GM12878 (cell line): ENCODE measurements around the gene COL6A1. TPM values are rescaled to one million over a fixed set of nuclear protein-coding genes. Genes with fewer than 3 reads are reported as not detected.

Source experiments
- ATAC-seq: fragments of 200-7000 bp; cut with Tn5 transposase; 3 replicates; pipeline ENCODE4 v1.9.1; 2020; ENCODE audit warnings: mild to moderate bottlenecking, moderate library complexity
- BruUV-seq: library from RNA; stranded (reverse); fragments of 400-500 nt; replicated peaks from 2 replicates; lab custom pipeline; 2021; lab: Mats Ljungman, UMichigan
- CTCF ChIA-PET: fragments of 300-600 bp; sonication (Branson Sonifier 250); formaldehyde crosslinking; extraction: SDS; loops from one replicate; lab custom pipeline; 2021; ENCODE audit warnings: inconsistent platforms; lab: Yijun Ruan, JAX
- POLR2A ChIA-PET: fragments of 350-600 bp; formaldehyde crosslinking; extraction: SDS; loops from one replicate; lab custom pipeline; 2021; ENCODE audit warnings: inconsistent platforms; lab: Charles Lee
- RAD21 ChIA-PET: fragments of 300-600 bp; sonication (Branson Sonifier 250); formaldehyde crosslinking; loops from one replicate; lab custom pipeline; 2023; ENCODE audit warnings: antibody characterized with exemption; ENCODE audit not compliant: unreplicated experiment; lab: Charles Lee
- SMC1A ChIA-PET: fragments of 300-600 bp; sonication (Branson Sonifier 250); formaldehyde crosslinking; loops from one replicate; lab custom pipeline; 2023; ENCODE audit not compliant: unreplicated experiment, uncharacterized antibody; lab: Charles Lee
- DNase-seq: peaks from one replicate; pipeline ENCODE4 v3.0.0-alpha.2; 2011; ENCODE audit warnings: low read depth, low spot score
- FAIRE-seq: peaks from 3 replicates; lab custom pipeline; 2011; peaks lifted over from hg19 to GRCh38; lab: Jason Lieb, UNC
- H2AFZ ChIP-seq: 2 replicates; pipeline ENCODE4 v1.6.0; 2011; ENCODE audit warnings: low read depth, low read length, control low read depth; ENCODE audit not compliant: control insufficient read depth
- H3K27ac ChIP-seq: 2 replicates; pipeline ENCODE4 v1.5.1; 2011; ENCODE audit warnings: control low read depth; ENCODE audit not compliant: control insufficient read depth, insufficient read depth
- H3K27me3 ChIP-seq, 2 experiments: replicated peaks in 1 of 2; 2 replicates each; pipeline versions ENCODE4 v1.6.0 to v1.6.1; 2011; ENCODE audit warnings: low read length in 1 of 2; ENCODE audit not compliant: control insufficient read depth in 2 of 2, insufficient read depth in 2 of 2
- H3K36me3 ChIP-seq, 2 experiments: 2 replicates each; pipeline ENCODE4 v1.5.1; 2011; ENCODE audit warnings: low read length in 1 of 2; ENCODE audit not compliant: control insufficient read depth in 2 of 2, insufficient read depth in 2 of 2
- H3K4me1 ChIP-seq: 2 replicates; pipeline ENCODE4 v1.6.1; 2011; ENCODE audit warnings: mild to moderate bottlenecking, low read length, moderate library complexity, mixed read lengths; ENCODE audit not compliant: control insufficient read depth, insufficient read depth
- H3K4me2 ChIP-seq: 2 replicates; pipeline ENCODE4 v1.6.0; 2011; ENCODE audit warnings: control low read depth; ENCODE audit not compliant: control insufficient read depth, insufficient read depth
- H3K4me3 ChIP-seq: fragments of 200-600 bp; sonication (generic); 2 replicates; pipeline ENCODE4 v1.5.1; 2016
- H3K79me2 ChIP-seq: 2 replicates; pipeline ENCODE4 v1.6.0; 2011; ENCODE audit warnings: low read length; ENCODE audit not compliant: control insufficient read depth, insufficient read depth
- H3K9ac ChIP-seq: 2 replicates; pipeline ENCODE4 v1.8.0; 2011; ENCODE audit warnings: low read length, control low read depth, mixed read lengths; ENCODE audit not compliant: control insufficient read depth, insufficient read depth
- H3K9me3 ChIP-seq: replicated peaks from 3 replicates; pipeline ENCODE4 v1.5.1; 2011; ENCODE audit warnings: mild to moderate bottlenecking, low read length; ENCODE audit not compliant: control insufficient read depth, insufficient read depth
- H4K20me1 ChIP-seq: 2 replicates; pipeline ENCODE4 v1.6.0; 2011; ENCODE audit not compliant: control insufficient read depth, insufficient read depth
- CHD2 ChIP-seq: IDR thresholded peaks from 2 replicates; pipeline ENCODE4 v1.6.1; 2011; ENCODE audit warnings: low read depth, low read length, improper control_type of control experiment, borderline replicate concordance
- CREM ChIP-seq: IDR thresholded peaks from 2 replicates; pipeline ENCODE4 v1.6.1; 2014; ENCODE audit warnings: antibody characterized with exemption, low read depth
- IKZF1 ChIP-seq: fragments of 450-650 bp; conservative IDR thresholded peaks from 2 replicates; pipeline ENCODE4 v1.6.1; 2017; ENCODE audit warnings: antibody characterized with exemption, mild to moderate bottlenecking
- NR2C2 ChIP-seq: IDR thresholded peaks from 2 replicates; pipeline ENCODE4 v1.6.1; 2011; ENCODE audit warnings: borderline replicate concordance, low read depth; ENCODE audit not compliant: control insufficient read depth, insufficient read length
- PAX5 ChIP-seq: IDR thresholded peaks from 2 replicates; pipeline ENCODE4 v1.6.1; 2011; ENCODE audit warnings: low read depth, low read length, borderline replicate concordance
- SMAD5 ChIP-seq: IDR thresholded peaks from 2 replicates; pipeline ENCODE4 v1.6.1; 2016; ENCODE audit warnings: antibody characterized with exemption, low read depth
- WGBS: methylation state at CpG from one replicate; pipeline ENCODE4 v1.1.6; 2016; ENCODE audit warnings: low lambda C conversion rate; ENCODE audit not compliant: insufficient replicate concordance, insufficient coverage; ENCODE audit errors: missing lambda C conversion rate; 5-methylcytosine and 5-hydroxymethylcytosine counted together
- in situ Hi-C: fragments of 300-500 bp; cut with MboI; formaldehyde crosslinking; loops from 9 replicates; pipeline ENCODE4 v1.14.3; 2018; ENCODE audit warnings: mixed read lengths
- intact Hi-C: fragments of 100-400 bp; cut with micrococcal nuclease; formaldehyde crosslinking; loops from one replicate; pipeline ENCODE4 v1.14.2; 2022; ENCODE audit not compliant: unreplicated experiment
- polyA plus RNA-seq, 11 experiments: library from polyadenylated mRNA; depleted of rRNA in 4 of 11; unstranded in 6 of 11; stranded (reverse) in 5 of 11; fragments of >200 nt; fragmentation: Nextera tagmentation in 4 of 11; fragmentation: Illumina TruSeq in 1 of 11; extraction: Ambion mirVana in 4 of 11; extraction: Trizol in 1 of 11; gene quantifications; 1 replicate in 1 of 11; 2 replicates in 10 of 11; pipeline versions ENCODE4 v1.2.1 to v1.2.3, GENCODE V29; 2011 to 2016; ENCODE audit warnings: inconsistent platforms in 2 of 11, missing spikeins in 2 of 11, low read depth in 1 of 11
- total RNA-seq, 4 experiments: library from RNA; depleted of rRNA in 3 of 4; stranded (reverse); fragments of >200 nt in 3 of 4; fragmentation: Illumina TruSeq in 1 of 4; extraction: Trizol in 1 of 4; gene quantifications; 2 replicates each; pipeline versions ENCODE4 v1.2.1 to v1.2.3, GENCODE V29; 2013 to 2021
- TF ChIP-seq, protein P1 (sequence below): IDR thresholded peaks from 2 replicates; pipeline ENCODE4 v1.6.1; 2012; ENCODE audit warnings: improper control_type of control experiment, low read depth, low read length; ENCODE audit not compliant: insufficient replicate concordance
- TF ChIP-seq, protein P2 (sequence below): fragments of 450-650 bp; IDR thresholded peaks from 2 replicates; pipeline ENCODE4 v1.6.1; 2016; ENCODE audit warnings: mild to moderate bottlenecking
- TF ChIP-seq, protein P3 (sequence below): fragments of 450-650 bp; formaldehyde crosslinking; IDR thresholded peaks from 2 replicates; pipeline ENCODE4 v1.4.0; 2020; ENCODE audit warnings: mild to moderate bottlenecking, moderate library complexity
- TF ChIP-seq, protein P4 (sequence below): fragments of 450-650 bp; IDR thresholded peaks from 2 replicates; pipeline ENCODE4 v1.6.1; 2017; ENCODE audit warnings: mild to moderate bottlenecking

COL6A1 gene
- total and polyA plus RNA-seq, 10 of the 15 experiments (the other 5 are each of a cell fraction or from before 2014, with no cell fraction given), result 0.12 to 1.3 (median 0.20) TPM; not detected in 7

- intact Hi-C loops, result no loop called here
- Histone ChIP-seq H4K20me1 (no peaks in the 10 kb centered on the region), H3K4me2 (no peak overlapping the region), H3K27me3 (no peaks in the 10 kb centered on the region; a peak in 2 of 4 replicates), H3K9ac (no peak overlapping the region), H3K9me3 (no peaks in the 10 kb centered on the region; the same call in 2 of the 3 replicates), H3K27ac (no peak overlapping the region), H3K79me2 (no peaks in the 10 kb centered on the region), H3K36me3 (no peaks in the 10 kb centered on the region), H3K4me3 (no peak overlapping the region), H2AFZ (no peak overlapping the region), H3K4me1 (no peaks in the 10 kb centered on the region)
- BruUV-seq, result no TSS peak
- FAIRE-seq, result no peak
- no peak for ATAC-seq
- ChIA-PET POLR2A (no interaction called here), RAD21 (no interaction called here), CTCF (no interaction called here), SMC1A (no interaction called here)
- no peak for TF ChIP-seq IKZF1
- TF ChIP-seq, protein P1, sequence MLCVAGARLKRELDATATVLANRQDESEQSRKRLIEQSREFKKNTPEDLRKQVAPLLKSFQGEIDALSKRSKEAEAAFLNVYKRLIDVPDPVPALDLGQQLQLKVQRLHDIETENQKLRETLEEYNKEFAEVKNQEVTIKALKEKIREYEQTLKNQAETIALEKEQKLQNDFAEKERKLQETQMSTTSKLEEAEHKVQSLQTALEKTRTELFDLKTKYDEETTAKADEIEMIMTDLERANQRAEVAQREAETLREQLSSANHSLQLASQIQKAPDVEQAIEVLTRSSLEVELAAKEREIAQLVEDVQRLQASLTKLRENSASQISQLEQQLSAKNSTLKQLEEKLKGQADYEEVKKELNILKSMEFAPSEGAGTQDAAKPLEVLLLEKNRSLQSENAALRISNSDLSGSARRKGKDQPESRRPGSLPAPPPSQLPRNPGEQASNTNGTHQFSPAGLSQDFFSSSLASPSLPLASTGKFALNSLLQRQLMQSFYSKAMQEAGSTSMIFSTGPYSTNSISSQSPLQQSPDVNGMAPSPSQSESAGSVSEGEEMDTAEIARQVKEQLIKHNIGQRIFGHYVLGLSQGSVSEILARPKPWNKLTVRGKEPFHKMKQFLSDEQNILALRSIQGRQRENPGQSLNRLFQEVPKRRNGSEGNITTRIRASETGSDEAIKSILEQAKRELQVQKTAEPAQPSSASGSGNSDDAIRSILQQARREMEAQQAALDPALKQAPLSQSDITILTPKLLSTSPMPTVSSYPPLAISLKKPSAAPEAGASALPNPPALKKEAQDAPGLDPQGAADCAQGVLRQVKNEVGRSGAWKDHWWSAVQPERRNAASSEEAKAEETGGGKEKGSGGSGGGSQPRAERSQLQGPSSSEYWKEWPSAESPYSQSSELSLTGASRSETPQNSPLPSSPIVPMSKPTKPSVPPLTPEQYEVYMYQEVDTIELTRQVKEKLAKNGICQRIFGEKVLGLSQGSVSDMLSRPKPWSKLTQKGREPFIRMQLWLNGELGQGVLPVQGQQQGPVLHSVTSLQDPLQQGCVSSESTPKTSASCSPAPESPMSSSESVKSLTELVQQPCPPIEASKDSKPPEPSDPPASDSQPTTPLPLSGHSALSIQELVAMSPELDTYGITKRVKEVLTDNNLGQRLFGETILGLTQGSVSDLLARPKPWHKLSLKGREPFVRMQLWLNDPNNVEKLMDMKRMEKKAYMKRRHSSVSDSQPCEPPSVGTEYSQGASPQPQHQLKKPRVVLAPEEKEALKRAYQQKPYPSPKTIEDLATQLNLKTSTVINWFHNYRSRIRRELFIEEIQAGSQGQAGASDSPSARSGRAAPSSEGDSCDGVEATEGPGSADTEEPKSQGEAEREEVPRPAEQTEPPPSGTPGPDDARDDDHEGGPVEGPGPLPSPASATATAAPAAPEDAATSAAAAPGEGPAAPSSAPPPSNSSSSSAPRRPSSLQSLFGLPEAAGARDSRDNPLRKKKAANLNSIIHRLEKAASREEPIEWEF, result no peak
- TF ChIP-seq, protein P2, sequence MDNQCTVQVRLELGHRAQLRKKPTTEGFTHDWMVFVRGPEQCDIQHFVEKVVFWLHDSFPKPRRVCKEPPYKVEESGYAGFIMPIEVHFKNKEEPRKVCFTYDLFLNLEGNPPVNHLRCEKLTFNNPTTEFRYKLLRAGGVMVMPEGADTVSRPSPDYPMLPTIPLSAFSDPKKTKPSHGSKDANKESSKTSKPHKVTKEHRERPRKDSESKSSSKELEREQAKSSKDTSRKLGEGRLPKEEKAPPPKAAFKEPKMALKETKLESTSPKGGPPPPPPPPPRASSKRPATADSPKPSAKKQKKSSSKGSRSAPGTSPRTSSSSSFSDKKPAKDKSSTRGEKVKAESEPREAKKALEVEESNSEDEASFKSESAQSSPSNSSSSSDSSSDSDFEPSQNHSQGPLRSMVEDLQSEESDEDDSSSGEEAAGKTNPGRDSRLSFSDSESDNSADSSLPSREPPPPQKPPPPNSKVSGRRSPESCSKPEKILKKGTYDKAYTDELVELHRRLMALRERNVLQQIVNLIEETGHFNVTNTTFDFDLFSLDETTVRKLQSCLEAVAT, result no peak
- no peak for TF ChIP-seq PAX5
- no peak for TF ChIP-seq CHD2
- TF ChIP-seq SMAD5, result no peak
- TF ChIP-seq CREM, result no peak
- TF ChIP-seq, protein P3, sequence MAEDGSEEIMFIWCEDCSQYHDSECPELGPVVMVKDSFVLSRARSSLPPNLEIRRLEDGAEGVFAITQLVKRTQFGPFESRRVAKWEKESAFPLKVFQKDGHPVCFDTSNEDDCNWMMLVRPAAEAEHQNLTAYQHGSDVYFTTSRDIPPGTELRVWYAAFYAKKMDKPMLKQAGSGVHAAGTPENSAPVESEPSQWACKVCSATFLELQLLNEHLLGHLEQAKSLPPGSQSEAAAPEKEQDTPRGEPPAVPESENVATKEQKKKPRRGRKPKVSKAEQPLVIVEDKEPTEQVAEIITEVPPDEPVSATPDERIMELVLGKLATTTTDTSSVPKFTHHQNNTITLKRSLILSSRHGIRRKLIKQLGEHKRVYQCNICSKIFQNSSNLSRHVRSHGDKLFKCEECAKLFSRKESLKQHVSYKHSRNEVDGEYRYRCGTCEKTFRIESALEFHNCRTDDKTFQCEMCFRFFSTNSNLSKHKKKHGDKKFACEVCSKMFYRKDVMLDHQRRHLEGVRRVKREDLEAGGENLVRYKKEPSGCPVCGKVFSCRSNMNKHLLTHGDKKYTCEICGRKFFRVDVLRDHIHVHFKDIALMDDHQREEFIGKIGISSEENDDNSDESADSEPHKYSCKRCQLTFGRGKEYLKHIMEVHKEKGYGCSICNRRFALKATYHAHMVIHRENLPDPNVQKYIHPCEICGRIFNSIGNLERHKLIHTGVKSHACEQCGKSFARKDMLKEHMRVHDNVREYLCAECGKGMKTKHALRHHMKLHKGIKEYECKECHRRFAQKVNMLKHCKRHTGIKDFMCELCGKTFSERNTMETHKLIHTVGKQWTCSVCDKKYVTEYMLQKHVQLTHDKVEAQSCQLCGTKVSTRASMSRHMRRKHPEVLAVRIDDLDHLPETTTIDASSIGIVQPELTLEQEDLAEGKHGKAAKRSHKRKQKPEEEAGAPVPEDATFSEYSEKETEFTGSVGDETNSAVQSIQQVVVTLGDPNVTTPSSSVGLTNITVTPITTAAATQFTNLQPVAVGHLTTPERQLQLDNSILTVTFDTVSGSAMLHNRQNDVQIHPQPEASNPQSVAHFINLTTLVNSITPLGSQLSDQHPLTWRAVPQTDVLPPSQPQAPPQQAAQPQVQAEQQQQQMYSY (CRISPR knock-in tag), result no peak
- TF ChIP-seq NR2C2, result no peak
- TF ChIP-seq, protein P4, sequence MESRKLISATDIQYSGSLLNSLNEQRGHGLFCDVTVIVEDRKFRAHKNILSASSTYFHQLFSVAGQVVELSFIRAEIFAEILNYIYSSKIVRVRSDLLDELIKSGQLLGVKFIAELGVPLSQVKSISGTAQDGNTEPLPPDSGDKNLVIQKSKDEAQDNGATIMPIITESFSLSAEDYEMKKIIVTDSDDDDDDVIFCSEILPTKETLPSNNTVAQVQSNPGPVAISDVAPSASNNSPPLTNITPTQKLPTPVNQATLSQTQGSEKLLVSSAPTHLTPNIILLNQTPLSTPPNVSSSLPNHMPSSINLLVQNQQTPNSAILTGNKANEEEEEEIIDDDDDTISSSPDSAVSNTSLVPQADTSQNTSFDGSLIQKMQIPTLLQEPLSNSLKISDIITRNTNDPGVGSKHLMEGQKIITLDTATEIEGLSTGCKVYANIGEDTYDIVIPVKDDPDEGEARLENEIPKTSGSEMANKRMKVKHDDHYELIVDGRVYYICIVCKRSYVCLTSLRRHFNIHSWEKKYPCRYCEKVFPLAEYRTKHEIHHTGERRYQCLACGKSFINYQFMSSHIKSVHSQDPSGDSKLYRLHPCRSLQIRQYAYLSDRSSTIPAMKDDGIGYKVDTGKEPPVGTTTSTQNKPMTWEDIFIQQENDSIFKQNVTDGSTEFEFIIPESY, result no peak
- no peak for DNase-seq
- in situ Hi-C loops, result no loop called here
- WGBS, result 4% methylated on average over 3 of the region's 3 CpGs
These were observed 45.9 kb upstream of the COL6A1 start for GRCh38 chr21:45935628-45936027.
